DMS79 treated with DMSO at 0.1 percent for 48 hours (cell line): ENCODE measurements around the gene TNS4.

Source experiments
- DNase-seq: peaks from one replicate; lab custom pipeline; 2025; lab: John Stamatoyannopoulos, UW

Gene TNS4

DNA sequence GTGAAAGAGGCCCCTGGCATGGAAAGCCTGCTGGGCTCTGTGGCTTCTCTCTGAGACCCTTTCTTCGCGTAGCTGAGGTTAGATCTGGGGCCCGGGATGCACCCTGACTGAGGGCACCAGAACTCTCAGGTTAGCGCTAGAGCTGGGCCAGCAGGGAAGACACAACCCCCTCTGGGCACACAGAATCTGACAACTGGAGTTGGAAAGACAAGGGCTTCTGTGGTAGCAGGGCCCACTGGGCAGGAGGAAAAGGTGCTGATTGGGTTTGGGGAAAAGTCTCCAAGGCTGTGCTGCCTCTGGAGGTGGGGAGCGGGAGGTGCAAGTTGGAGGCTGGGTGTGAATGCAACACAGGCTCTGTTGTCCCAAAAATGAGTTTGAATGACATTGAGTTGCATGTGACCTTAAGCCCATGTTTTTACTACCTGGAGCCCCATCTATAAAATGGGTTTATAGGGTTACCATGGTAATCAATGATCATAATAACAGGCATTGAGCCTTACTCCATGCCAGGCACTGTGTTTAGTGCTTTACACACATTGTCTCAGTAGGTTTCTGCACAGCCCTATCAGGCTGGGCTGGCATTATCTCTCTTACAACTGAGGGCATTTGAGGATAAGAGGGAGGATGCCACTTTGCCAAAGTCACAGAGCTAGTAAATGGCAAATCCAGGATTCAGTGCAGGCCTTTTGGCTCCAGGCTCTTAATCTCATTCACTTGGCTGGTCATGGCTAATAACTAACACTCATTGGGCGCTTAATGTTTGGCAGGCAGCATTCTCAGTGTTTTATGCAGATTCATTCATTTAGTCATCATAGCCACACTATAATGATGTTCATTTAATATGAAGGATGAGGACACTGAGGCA lies 67.6 kb downstream of the TNS4 start:
- DNase-seq = no peak

DNA sequence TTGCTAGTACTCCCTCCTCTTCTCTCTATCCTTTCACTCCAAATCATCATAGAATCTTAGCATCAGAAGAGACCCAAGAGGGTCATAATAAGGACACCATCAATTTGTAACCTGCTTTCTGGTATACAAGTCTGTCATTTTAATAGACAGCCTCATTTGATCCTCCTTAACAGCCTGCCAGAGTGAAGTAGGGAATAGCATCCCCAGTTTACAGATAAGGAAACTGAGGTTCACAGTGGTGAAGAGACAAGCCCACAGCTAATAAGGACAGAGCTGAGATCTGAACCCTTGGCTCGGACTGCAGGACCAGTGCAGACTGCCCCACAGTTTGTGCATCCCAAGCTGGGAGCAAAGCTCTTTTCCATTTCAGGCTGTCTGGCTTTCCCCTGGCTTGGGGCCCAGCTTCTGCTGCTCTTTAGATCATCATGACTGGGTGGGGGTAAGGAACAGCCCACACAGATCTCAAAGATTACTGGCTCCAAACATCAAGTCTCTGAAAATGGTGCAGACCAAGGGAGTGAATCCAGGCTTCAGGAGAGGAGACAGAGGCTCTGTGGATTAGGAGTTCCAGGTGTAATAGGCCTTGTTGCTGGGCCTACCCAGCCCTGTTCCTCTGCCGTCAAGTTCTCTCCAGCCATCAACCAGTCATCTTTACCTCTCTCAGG lies 68.4 kb downstream of the TNS4 start:
- DNase-seq = no peak

DNA sequence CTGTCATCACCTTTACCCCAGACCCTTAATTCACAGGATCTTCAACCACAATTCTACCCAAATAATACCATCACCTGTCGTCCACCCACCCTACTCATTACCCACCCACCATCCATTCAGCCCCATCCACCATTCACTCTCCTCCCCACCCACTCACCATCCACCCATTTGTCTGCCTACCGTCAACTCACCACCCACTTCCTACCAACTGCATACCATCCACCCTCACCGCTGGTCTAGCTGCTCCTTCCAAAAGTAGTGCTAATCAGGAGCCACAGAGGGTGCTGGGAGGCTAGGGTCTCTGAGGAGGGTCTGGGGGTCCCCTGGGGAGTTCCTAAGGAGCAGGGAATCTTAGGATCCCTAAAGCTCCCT lies 70.2 kb downstream of the TNS4 start:
- DNase-seq = no peak

DNA sequence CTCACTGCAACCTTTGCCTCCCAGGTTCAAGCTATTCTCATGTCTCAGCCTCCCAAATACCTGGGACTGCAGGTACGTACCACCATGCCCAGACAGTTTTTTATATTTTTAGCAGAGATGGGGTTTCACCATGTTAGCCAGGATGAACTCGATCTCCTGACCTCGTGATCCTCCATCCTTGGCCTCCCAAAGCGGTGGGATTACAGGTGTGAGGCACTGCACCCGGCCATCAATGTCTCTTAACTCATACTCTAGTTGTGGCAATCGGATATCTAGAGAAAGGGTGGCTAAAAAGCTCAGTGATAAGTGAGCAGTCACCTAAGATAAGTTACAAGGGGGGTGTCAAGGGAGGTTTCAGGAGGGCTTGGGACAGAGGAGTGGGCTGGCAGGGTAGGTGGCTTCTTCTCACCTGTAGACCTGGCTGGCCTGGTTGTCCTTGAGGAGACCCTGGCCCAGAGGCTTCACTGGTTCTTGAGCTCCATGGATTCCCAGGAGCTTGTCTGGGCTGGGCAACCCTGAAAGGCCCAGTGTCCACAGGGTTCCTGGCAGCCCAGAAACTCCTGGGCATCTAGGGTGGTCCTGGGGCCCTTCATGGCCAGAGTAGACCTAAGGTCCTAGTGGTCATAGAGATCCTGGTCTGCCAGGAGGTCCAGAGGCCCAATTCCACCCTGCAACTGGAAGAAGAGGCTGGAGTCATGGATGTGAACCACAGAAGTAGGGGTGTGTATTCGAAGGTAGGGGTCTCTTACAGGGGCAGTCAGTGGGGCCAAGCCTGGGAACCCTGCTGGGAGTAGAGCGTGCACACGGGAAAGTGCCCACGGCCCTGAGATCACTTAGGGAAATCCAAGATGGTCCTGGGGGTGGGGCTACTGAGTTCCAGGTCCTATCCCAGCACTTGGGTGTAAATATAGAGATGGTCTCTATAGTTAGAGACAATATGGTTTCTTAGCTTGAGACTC lies 70.9 kb downstream of the TNS4 start:
- DNase-seq = no peak

DNA sequence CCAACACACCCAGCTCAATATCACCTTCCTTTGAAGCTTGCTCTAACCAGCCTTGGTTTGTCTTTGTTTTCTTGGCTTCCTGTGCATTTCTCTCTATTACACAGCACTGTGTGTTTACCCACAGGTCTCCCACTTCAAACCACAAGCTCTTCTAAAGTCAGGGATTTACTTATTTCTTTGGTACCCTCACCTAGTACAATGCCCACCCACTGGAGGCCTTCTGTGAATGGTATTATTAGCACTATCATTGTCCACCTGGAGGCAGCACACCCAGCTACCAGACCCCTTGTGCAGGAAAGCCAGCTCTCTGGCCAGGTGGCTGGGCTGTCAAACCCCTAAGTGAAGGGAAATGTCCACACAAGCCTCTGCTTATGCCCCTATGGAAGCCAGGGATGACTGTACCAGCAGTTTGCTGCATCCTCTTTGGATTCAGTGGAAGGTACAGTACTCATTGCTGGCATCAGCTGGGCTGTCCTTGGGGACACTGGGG lies 74.4 kb downstream of the TNS4 start:
- DNase-seq = no peak
